WTC11 (cell line): Measurements from ENCODE around the gene LCNL1.

Source experiments
- ATF2 ChIP-seq: sonication (generic); formaldehyde crosslinking; IDR thresholded peaks from 2 replicates; pipeline ENCODE4 v1.8.1; 2022; ENCODE audit warnings: low read depth, missing genetic modification reagents, borderline replicate concordance
- ATF3 ChIP-seq: sonication (generic); formaldehyde crosslinking; conservative IDR thresholded peaks from 2 replicates; pipeline ENCODE4 v1.8.1; 2022; ENCODE audit warnings: mild to moderate bottlenecking, missing genetic modification reagents
- CTCF ChIP-seq: fragments of 200-600 bp; IDR thresholded peaks from 2 replicates; pipeline ENCODE4 v1.8.0; 2022; ENCODE audit warnings: antibody characterized with exemption
- E2F4 ChIP-seq: sonication (generic); formaldehyde crosslinking; IDR thresholded peaks from 2 replicates; pipeline ENCODE4 v1.8.1; 2022; ENCODE audit warnings: low read depth, mild to moderate bottlenecking, moderate library complexity, missing genetic modification reagents, borderline replicate concordance
- FOXP4 ChIP-seq: sonication (generic); formaldehyde crosslinking; IDR thresholded peaks from 2 replicates; pipeline ENCODE4 v1.8.0; 2022; ENCODE audit warnings: mild to moderate bottlenecking, missing genetic modification reagents
- MAX ChIP-seq: sonication (generic); formaldehyde crosslinking; IDR thresholded peaks from 2 replicates; pipeline ENCODE4 v1.8.0; 2022; ENCODE audit warnings: mild to moderate bottlenecking, missing genetic modification reagents
- NR3C1 ChIP-seq: sonication (generic); formaldehyde crosslinking; conservative IDR thresholded peaks from 2 replicates; pipeline ENCODE4 v1.8.1; 2023; ENCODE audit warnings: low read depth, mild to moderate bottlenecking, missing genetic modification reagents
- TP53 ChIP-seq: sonication (generic); formaldehyde crosslinking; IDR thresholded peaks from 2 replicates; pipeline ENCODE4 v1.8.1; 2023; ENCODE audit warnings: mild to moderate bottlenecking, missing genetic modification reagents
- ZNF232 ChIP-seq: sonication (generic); formaldehyde crosslinking; IDR thresholded peaks from 2 replicates; pipeline ENCODE4 v1.8.0; 2022; ENCODE audit warnings: mild to moderate bottlenecking, missing genetic modification reagents
- ZNF512 ChIP-seq: sonication (generic); formaldehyde crosslinking; IDR thresholded peaks from 2 replicates; pipeline ENCODE4 v1.8.1; 2022; ENCODE audit warnings: missing genetic modification reagents, borderline replicate concordance

GRCh38 chr9:137009217-137009616 lies 26.4 kb downstream of the LCNL1 start:
- TF ChIP-seq NR3C1 (CRISPR knock-in tag) (no peak), ATF3 (no peak), ATF2 (CRISPR knock-in tag) (no peak), CTCF (no peak), MAX (CRISPR knock-in tag) (no peak), E2F4 (no peak), ZNF232 (CRISPR knock-in tag) (no peak), TP53 (CRISPR knock-in tag) (no peak), FOXP4 (no peak), ZNF512 (CRISPR knock-in tag) (no peak)
